Suppressor macrophage treated with lipopolysaccharide for 1 hour (primary cell): Measurements from ENCODE around the gene TMEM205.
"Not testable (repeated sequence)": the region's sequence is repeated elsewhere in the genome, so short reads cannot be mapped to it uniquely, and the experiment has no call there.

Experiments
- DNase-seq, 3 donors: peaks; one replicate each; pipeline ENCODE4 v3.0.0-alpha.2; 2020 to 2022

Gene TMEM205

GRCh38 chr19:11370744-11371143 lies 24.7 kb upstream of the TMEM205 start:
- no peak for DNase-seq

DNA sequence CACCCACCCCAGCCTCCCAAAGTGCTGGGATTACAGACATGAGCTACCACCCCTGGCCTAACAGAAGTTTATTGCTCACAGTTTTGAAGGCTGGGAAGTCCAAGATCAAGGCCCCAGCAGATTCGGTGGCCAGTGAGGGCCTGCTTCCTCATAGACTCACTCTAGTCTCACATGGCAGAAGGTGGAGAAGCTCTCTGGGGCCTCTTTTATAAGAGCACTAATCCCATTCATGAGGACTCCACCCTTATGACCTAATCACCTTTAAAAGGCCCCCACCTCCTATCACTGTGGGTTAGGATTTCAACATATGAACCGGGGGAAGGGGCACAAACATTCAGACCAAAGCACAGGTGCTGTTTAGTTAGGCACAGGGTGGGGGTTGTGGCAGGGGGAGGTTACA lies 21.5 kb upstream of the TMEM205 start:
- DNase-seq = no peak

DNA sequence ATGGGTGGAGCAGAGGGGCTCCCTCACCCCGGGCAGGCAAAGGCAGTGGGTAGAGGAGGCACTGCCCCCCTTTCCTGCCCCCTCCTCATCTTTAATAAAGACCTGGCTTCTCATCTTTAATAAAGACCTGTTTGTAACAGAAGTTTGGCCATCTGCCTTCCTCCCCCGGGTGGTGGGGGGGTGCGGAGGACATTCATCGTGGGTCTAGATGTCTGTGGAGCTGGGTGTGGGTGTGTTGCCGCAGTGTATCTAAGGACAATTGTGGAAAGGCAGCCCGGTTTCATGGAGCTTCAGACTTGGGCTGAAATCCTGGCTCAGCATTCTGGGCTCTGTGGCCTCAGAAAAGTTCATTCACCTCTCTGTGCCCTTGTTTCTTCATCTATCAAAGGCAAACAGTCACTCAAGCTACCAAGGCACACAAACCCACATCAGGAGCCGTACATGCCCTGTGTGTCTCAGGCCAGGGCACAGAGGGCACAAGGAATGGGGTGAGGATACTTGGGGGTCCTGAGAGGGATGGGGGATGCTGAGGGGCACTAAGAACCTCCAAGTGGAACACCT lies 19.6 kb upstream of the TMEM205 start:
- no peak for DNase-seq

GRCh38 chr19:11364935-11365334 lies 18.9 kb upstream of the TMEM205 start:
- DNase-seq = no peak

DNA sequence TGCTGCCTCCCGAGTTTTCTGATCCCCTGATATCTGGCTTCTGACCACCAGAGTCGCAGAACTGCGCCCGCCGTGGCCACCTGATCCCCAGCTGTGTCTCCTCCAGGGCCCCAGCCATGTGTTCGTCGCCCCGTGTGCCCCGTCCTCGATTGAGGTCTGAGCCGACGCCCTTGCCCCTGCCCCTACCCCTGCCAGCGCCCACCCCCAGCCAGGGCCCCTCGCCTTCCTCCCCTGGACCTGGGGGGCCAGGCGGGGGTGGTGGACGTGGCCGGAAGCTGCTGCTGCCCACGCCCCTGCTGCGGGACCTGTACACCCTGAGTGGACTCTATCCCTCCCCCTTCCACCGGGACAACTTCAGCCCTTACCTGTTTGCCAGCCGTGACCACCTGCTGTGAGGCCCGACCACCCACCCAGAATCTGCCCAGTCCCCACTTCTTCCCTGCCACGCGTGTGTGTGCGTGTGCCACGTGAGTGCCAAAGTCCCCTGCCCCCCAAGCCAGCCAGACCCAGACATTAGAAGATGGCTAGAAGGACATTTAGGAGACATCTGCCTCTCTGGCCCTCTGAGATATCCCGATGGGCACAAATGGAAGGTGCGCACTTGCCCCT lies 18.3 kb upstream of the TMEM205 start:
- no peak for DNase-seq

GRCh38 chr19:11363881-11364280 lies 17.8 kb upstream of the TMEM205 start:
- DNase-seq = no peak

DNA sequence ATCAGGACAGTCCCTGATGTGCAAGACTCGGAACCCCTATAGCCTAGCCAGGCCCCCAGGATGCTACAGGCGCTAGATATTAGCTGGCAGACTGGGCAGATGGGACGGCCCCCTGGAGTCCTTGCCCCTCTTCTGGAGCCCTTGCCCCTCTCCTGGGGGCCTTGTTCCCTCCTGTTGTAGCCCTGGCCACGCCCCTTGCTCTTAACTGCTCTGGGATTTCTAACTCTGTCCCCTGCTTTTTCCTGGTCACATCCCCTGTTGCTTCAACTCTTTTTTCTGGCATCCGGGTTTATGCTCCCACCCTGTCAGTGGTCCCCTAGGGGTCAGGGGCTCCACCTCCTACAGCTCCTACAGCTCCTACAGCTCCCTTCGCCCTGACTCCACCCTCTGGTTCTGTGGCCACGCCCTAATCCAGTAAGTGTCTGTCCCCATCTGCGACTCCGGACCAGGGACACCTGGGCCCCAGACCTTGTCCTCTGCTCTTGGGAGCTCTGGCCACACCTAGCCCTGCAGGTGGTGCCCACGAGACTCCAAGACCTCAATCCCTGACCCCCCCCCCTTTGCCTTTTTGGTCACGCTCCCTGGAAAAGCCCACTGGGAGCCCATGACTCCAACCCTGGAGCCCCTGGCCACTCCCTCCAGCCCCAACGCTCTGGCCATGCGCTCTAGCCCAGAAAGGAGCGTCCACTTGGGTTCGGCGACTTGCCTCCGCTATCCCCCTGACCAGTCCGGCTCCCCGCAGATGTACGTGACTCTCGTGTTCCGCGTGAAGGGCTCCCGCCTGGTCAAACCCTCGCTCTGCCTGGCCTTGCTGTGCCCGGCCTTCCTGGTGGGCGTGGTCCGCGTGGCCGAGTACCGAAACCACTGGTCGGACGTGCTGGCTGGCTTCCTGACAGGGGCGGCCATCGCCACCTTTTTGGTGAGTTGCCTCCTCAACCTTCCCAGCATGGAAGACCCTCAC lies 16.0 kb upstream of the TMEM205 start:
- no peak for DNase-seq

DNA sequence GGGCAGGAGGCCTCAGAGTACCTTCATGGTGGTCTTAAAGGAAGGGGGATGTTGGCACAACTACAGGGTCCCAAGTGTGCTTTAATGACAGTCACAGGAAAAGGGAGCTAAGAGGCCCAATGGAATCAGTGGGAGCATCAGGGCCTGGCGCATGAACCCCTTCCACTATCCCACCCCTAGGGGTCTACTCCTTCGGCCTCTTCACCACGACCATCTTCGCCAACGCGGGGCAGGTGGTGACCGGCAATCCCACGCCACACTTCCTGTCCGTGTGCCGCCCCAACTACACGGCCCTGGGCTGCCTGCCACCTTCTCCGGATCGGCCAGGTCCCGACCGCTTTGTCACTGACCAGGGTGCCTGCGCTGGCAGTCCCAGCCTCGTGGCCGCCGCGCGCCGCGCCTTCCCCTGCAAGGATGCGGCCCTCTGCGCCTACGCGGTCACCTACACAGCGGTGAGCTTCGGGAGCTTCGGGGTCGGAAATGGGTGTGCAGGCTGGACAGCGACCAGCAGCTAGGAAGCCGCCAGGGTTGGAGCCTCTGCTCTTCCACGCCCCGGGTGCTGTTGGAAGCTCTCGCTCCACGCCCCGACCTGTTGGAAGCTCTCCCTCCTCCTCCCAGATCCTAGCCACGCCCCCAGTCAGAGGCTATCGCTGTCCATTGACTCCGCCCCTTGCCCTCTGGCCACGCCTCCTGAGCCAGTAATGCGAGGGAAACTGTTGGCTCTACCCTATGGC lies 15.1 kb upstream of the TMEM205 start:
- peak in 1 of 3 donors; percentile 25 for DNase-seq

DNA sequence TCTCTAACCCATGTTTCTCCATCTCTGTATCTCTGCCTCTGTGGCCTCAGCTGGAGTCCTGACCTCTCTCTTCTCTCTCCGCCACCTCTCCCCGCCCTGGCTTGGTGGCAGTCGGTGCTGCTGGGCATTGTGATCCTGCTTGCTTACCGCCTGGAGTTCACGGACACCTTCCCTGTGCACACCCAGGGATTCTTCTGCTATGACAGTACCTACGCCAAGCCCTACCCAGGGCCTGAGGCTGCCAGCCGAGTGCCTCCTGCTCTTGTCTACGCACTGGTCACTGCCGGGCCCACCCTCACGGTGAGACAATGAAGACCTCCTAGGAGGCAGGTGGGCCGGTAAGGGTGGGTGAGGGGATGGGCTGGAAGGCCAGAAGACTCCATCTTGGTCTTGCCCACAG lies 13.4 kb upstream of the TMEM205 start:
- no peak for DNase-seq

GRCh38 chr19:11356676-11357550 lies 10.8 kb upstream of the TMEM205 start:
- DNase-seq = no peak

DNA sequence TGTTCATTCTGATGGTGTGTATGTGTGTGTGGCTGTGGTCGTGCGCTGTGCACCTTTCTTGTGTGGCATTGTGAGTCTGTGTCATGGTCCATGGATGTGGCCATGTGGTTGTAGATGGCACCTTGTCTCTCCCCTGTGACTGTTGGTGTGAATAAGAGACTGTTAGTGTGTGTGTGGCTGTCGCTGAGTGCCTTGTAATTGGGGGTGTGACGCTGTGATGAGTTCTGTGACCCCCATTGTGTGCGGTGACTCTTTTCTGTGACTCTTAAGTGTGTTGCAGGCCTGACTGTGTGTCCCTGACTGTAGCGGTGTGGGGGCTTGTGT lies 10.0 kb upstream of the TMEM205 start:
- DNase-seq = no peak

GRCh38 chr19:11355160-11356073 lies 9.3 kb upstream of the TMEM205 start, which contains the start of gene PLPPR2:
TSS of gene PLPPR2 (plus strand) at chr19:11355432. CDS start at chr19:11357674, 2,242 bp downstream.
- peak; percentile 94 to 98 (median 96) for DNase-seq

- not testable (repeated sequence) for DNase-seq
Observed at GRCh38 chr19:11354102-11354501, 8.0 kb upstream of the TMEM205 start.

GRCh38 chr19:11349171-11349570 lies 3.1 kb upstream of the TMEM205 start:
- DNase-seq = no peak

DNA sequence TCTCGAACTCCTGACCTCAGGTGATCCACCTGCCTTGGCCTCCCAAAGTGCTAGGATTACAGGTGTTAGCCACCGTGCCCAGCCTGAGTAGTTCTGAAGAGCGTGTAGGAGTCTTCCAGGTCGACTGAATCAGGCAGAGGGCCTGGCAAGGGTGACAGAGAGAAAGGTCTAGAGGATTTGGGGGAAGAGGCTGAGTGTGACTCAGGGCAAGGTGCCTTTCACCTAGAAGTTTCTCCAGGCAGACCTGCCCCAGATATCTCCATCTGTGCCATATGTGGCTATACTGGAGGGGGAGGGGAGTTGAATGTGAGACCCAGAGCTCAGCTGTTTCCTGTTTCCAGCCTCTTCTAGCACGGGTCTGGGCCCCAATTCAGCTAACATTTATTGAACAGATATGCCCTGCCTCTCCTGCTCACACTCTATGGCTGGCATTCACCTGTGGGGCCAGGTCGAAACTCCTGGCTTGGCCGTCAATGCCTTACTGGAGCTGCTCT lies 1.5 kb upstream of the TMEM205 start:
- DNase-seq = no peak

GRCh38 chr19:11345122-11345803 lies 805 bp downstream of the TMEM205 start:
- DNase-seq = no peak

- peak in 1 of 3 donors; percentile 9 for DNase-seq
Observed at GRCh38 chr19:11342429-11342828, 3.6 kb downstream of the TMEM205 start.

DNA sequence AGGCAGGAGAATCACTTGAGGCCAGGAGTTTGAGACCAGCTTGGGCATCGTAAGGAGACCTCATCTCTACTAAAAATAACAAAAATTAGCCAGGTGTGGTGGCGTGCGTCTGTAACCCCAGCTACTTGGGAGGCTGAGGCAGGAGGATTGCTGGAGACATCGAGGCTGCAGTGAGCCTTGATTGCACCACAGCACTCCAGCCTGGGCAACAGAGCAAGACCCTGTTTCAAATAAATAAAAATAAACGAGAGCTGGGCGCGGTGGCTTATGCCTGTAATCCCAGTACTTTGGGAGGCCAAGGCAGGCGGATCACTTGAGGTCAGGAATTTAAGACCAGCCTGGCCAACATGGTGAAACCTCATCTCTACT lies 6.0 kb downstream of the TMEM205 start:
- DNase-seq = not testable (repeated sequence)

GRCh38 chr19:11339254-11340098 lies 6.6 kb downstream of the TMEM205 start, which contains the start of gene RAB3D:
TSS of gene RAB3D (minus strand) at chr19:11339657. CDS start at chr19:11337399, 2,258 bp downstream.
- DNase-seq = peak; percentile 88 to 96 (median 95)
